Measurements from ENCODE around the gene TNFRSF25. TPM values are rescaled to one million over a fixed set of nuclear protein-coding genes. Genes with fewer than 3 reads are reported as not detected.

Gene TNFRSF25
- total and polyA plus RNA-seq, 2 of the 8 experiments (the other 6 are each of a cell fraction or from before 2014, with no cell fraction given), result 10.7 to 19.5 TPM

GRCh38 chr1:6496365-6496721 lies 30.4 kb upstream of the TNFRSF25 start:
- ChIA-PET POLR2A (ENCODE audit: partially characterized antibody) (interaction anchor here (0.8 to 1.3 kb wide), 6 partner anchors 8 to 111 kb away, joined by 3 to 4 read pairs (median 4); partner anchors contain the start of gene NOL9), CTCF (ENCODE audit: partially characterized antibody) (interaction anchor here (1.0 to 2.4 kb wide), 4 partner anchors 10 to 59 kb away, joined by 5 to 11 read pairs (median 6); no protein-coding TSS in a partner anchor)
- Histone ChIP-seq H3K9me3 (ENCODE audit: insufficient read depth in 2 of 2, low read depth in 1 of 2, low read length in 1 of 2) (no peaks in the 10 kb centered on the region), H3K14ac (ENCODE audit: insufficient read length) (no peak overlapping the region), H4K8ac (ENCODE audit: extremely low read depth, insufficient read depth, low read length) (no peak overlapping the region), H2BK5ac (ENCODE audit: low read depth, low read length) (no peak overlapping the region), H3K79me1 (ENCODE audit: low read depth, low read length) (no peaks in the 10 kb centered on the region; the same call in 1 of the 2 replicates), H3K4me2 (ENCODE audit: insufficient read depth in 1 of 2, low read depth in 2 of 2, low read length in 2 of 2) (peak overlapping the region; percentile 87 to 97), H2BK120ac (replicated peaks; ENCODE audit: low read depth, low read length) (no peak overlapping the region), H2BK12ac (ENCODE audit: low read depth, low read length) (no peak overlapping the region), H4K91ac (replicated peaks; ENCODE audit: insufficient read length, low read length) (no peak overlapping the region), H3K9ac (replicated peaks in 1 of 4; ENCODE audit: extremely low read depth in 1 of 4, low read depth in 3 of 4, low read length in 3 of 4) (no peak overlapping the region), H3K23me2 (ENCODE audit: low read depth, low read length) (peaks cover 12% of the 10 kb centered on the region; the same call in 1 of the 2 replicates), H3K27me3 (replicated peaks in 1 of 4; ENCODE audit: control insufficient read depth in 3 of 4, extremely low read depth in 1 of 4, insufficient read depth in 3 of 4, low read length in 3 of 4) (peaks cover 0 to 31% (median 20%) of the 10 kb centered on the region in 4 experiments; a peak in 5 of 7 replicates), H2BK15ac (ENCODE audit: low read length) (no peak overlapping the region), H3K23ac (ENCODE audit: insufficient read length) (no peak overlapping the region), H2BK20ac (ENCODE audit: low read length) (no peak overlapping the region), H3K18ac (ENCODE audit: extremely low read depth, low read length) (peak overlapping the region; percentile 38; the same call in 1 of the 2 replicates), H3K4me3 (ENCODE audit: extremely low read depth in 1 of 4, insufficient read depth in 2 of 4, low read depth in 3 of 4, low read length in 4 of 4) (peak overlapping the region; percentile 37 to 82 (median 54)), H4K20me1 (replicated peaks in 1 of 2; ENCODE audit: control insufficient read depth in 1 of 2, insufficient read depth in 2 of 2, low read length in 2 of 2) (peaks cover 4% of the 10 kb centered on the region in 2 experiments), H4K5ac (ENCODE audit: insufficient read length, low read depth, low read length) (no peak overlapping the region), H3K56ac (replicated peaks; ENCODE audit: insufficient read length, low read depth, low read length) (no peak overlapping the region), H3K4me1 (replicated peaks in 1 of 4; ENCODE audit: control insufficient read depth in 3 of 4, insufficient read depth in 4 of 4, low read length in 3 of 4) (peaks cover 0 to 33% (median 20%) of the 10 kb centered on the region in 4 experiments; a peak in 6 of 7 replicates), H3K79me2 (ENCODE audit: control insufficient read depth in 1 of 2, insufficient read depth in 2 of 2, low read length in 2 of 2) (no peaks in the 10 kb centered on the region), H3K36me3 (ENCODE audit: control insufficient read depth in 2 of 4, insufficient read depth in 4 of 4, low read length in 3 of 4) (no peaks in the 10 kb centered on the region), H2AFZ (ENCODE audit: low read length) (no peak overlapping the region), H2AK5ac (ENCODE audit: low read depth, low read length) (no peak overlapping the region), H3K27ac (ENCODE audit: low read depth, low read length) (no peak overlapping the region), H3K4ac (replicated peaks; ENCODE audit: insufficient read length, low read depth, low read length) (no peak overlapping the region)
- 23% methylated on average over 12 of the region's 13 CpGs; no CpG with 5 or more reads in 1 of the 2 experiments for WGBS, 2 experiments (ENCODE audit: extremely low coverage in 1 of 2, insufficient coverage in 1 of 2, insufficient read length in 1 of 2, insufficient replicate concordance in 2 of 2, low coverage in 1 of 2, low lambda C conversion rate in 2 of 2, missing lambda C conversion rate in 1 of 2)
- no peak for DNase-seq (ENCODE audit: low read depth in 1 of 2, low spot score in 2 of 2)
- FAIRE-seq, result no peak
- TF ChIP-seq EP300 (IDR thresholded peaks at IDR 0.05; ENCODE audit: borderline replicate concordance in 1 of 2, low read depth in 2 of 2, low read length in 2 of 2), result no peak
- TF ChIP-seq ATF2 (IDR thresholded peaks at IDR 0.05; ENCODE audit: low read length), result no peak
- TF ChIP-seq JUND (IDR thresholded peaks at IDR 0.05; ENCODE audit: low read length), result no peak
- no peak for TF ChIP-seq TCF12 (IDR thresholded peaks at IDR 0.05; ENCODE audit: low read depth, low read length)
- TF ChIP-seq HDAC6 (IDR thresholded peaks at IDR 0.05; ENCODE audit: low read depth, low read length), result no peak
- TF ChIP-seq SIX5 (IDR thresholded peaks at IDR 0.05; ENCODE audit: low read depth, low read length), result no peak

Data from H1 (cell line).